GM12865 (cell line): ENCODE results near the gene PLD1.
A peak's percentile ranks its signal among the peaks of the same experiment; 100 is the strongest.

Experiments used
- DNase-seq: peaks from one replicate; pipeline ENCODE4 v3.0.0; 2010; ENCODE audit warnings: low read depth
- H3K4me3 ChIP-seq: 2 replicates; pipeline ENCODE4 v1.5.1; 2011; ENCODE audit warnings: mild to moderate bottlenecking, low read depth, low read length, control low read depth
- TF ChIP-seq, protein P1 (sequence below): IDR thresholded peaks from 2 replicates; pipeline ENCODE4 v1.5.1; 2011; ENCODE audit warnings: low read length, control low read depth, low read depth, inconsistent platforms; ENCODE audit not compliant: insufficient read depth; ENCODE audit errors: missing control alignments

Gene PLD1

DNA sequence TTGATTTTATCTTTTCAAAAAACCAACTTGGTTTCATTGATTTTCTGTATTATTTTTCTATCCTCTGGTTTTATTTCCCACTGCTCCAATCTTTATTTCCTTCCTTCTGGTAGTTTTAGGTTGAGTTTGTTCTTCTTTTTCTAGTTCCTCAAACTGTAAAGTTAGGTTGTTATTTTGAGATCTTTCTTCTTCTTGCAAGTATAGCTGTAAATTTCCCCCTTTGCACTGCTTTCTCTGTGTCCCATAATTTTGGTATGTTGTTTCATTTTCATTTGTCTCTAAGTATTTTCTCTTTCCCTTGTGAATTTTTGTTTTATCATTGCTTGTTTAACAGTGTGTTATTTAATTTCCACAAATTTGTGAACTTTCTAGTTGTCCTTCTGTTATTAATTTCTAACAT is 120.0 kb downstream of the PLD1 start:
- no peak overlapping the region; the same call in 1 of the 2 replicates for H3K4me3 ChIP-seq
- DNase-seq = peak; percentile 52
- TF ChIP-seq, protein P1, sequence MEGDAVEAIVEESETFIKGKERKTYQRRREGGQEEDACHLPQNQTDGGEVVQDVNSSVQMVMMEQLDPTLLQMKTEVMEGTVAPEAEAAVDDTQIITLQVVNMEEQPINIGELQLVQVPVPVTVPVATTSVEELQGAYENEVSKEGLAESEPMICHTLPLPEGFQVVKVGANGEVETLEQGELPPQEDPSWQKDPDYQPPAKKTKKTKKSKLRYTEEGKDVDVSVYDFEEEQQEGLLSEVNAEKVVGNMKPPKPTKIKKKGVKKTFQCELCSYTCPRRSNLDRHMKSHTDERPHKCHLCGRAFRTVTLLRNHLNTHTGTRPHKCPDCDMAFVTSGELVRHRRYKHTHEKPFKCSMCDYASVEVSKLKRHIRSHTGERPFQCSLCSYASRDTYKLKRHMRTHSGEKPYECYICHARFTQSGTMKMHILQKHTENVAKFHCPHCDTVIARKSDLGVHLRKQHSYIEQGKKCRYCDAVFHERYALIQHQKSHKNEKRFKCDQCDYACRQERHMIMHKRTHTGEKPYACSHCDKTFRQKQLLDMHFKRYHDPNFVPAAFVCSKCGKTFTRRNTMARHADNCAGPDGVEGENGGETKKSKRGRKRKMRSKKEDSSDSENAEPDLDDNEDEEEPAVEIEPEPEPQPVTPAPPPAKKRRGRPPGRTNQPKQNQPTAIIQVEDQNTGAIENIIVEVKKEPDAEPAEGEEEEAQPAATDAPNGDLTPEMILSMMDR = no peak

DNA sequence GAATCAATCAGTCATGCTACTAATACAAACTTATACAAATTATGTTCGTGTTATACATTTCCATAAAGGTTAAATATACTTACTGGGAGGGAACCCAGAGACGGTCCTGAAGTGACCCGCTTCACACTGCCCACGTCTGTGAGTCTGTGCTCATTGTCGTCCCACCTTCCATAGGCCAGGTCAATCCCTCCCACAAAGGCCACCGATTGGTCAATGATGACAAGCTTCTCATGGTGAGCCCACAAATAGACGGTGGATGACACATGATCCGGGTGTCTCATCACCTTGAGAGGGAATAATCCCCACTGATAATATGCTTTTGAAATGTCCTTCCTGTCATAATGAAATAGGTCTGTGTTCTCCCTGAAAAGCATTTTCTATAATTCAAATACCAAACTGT is 121.7 kb downstream of the PLD1 start:
- no peak overlapping the region for H3K4me3 ChIP-seq
- TF ChIP-seq, protein P1 = no peak
- DNase-seq = no peak

DNA sequence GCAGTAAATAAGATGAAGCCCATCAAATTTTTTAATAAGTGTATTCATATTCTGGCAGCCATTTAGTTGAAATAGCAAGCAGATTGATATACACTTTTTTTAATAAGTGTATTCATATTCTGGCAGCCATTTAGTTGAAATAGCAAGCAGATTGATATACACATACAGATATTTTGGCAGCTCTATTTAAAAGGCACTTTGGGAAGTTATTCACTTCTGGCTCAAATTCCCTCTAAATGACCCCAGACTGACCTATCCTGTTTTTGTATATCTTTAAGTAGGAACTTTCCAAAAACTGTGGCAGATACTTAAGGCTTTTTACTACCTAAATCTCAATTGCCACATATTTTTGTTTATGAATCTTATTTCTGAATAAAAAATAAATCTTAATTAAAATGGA is 122.3 kb downstream of the PLD1 start:
- no peak overlapping the region for H3K4me3 ChIP-seq
- TF ChIP-seq, protein P1 = no peak
- no peak for DNase-seq

DNA sequence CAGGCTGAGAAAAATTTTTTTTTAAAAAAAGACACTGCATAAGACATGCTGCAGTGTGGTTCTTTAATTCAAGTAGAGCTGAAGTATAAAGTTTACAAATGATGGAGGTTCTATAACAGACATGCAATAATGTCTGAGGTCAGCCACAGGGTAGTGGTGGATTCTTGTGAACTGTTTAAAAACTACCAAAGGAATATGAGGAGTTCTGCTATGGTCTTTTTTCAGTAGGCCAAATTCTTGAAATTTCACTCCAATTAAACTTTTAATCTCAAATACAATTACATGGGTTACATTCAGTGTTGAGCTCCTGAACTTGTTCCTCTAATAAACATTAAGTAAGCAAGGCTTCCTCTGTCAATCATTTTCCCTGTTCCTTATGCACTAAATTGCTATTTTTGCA is 122.7 kb downstream of the PLD1 start:
- no peak overlapping the region for H3K4me3 ChIP-seq
- TF ChIP-seq, protein P1 = no peak
- no peak for DNase-seq

DNA sequence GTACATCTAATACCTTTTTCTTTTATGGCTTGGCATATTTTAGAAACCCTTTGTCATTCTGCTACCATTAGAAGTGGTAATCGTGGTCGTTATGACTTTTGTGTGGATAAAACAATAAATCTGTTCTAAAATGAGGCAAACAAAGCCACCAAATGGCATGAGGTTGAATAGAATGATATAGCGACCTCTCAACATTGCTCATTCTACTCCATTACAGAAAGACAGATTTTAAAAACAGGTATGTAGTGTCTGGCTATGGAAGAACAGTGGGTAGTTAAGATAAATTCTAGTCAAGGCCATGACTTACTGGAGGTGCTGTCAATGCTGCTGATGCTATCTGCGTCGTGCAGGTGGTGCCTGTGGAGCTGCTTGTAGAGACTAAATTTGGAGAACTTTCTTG is 123.2 kb downstream of the PLD1 start:
- H3K4me3 ChIP-seq = no peak overlapping the region
- TF ChIP-seq, protein P1 = no peak
- DNase-seq = no peak

DNA sequence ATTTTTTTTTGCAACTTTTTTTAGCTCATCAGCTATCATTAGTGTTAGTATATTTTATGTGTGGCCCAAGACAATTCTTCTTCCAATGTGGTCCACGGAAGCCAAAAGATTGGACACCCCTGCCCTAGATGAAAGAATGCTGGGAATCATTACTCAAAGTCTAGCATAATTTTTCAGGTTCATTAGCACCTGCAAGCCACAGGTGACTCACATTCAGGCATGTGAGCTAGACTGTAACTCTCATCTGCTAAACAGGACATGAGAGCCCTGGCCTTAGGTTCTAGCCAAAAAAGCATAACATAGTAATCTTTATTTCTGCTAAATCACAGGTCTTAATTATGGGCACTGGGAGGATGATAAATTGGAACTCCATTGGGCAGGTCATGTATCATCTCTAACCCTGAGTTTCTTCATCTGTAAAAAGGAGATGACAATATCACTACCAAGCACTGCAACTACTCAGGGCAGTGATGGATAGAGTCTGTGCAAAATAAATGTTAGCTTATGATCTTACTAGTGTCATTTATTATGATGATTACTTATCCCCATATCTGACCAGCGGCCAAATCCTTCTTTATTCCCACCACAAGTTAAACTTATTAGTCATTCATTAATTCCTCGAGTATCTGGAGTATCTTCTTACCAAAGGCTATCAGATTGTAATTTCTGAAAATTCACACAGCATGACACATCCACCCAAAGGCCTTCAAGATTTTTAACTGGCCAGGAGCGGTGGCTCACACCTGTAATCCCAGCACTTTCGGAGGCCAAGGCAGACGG is 125.0 kb downstream of the PLD1 start:
- H3K4me3 ChIP-seq = no peak overlapping the region
- TF ChIP-seq, protein P1 = no peak
- no peak for DNase-seq

DNA sequence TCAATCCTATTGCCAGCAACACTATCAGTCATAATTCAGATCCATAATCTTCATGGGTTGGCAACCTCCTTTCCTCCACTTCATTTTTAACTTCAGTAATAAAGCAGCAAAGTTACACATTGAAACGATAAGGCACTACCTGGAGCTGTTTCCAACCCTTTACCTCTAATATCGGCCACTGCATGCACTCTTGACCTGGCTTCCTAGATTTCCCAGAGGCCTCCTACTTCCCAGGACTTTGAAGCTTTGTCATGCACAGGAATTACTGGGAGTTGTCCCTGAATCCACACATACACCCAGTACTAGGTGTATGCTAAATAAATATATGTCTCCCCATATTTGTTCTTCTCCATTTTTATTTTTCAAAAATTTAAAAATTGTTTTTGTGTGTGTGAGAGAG is 126.1 kb downstream of the PLD1 start:
- no peak overlapping the region for H3K4me3 ChIP-seq
- DNase-seq = no peak

More for the DNA sequence above, 126.1 kb downstream of the PLD1 start:
- TF ChIP-seq, protein P1 = no peak
